A673 (cell line): ENCODE results near the gene MAP2K6.

Source experiments
- CTCF ChIP-seq: fragments of 300-800, 200-600 bp; sonication (generic); conservative IDR thresholded peaks from 2 replicates; pipeline ENCODE4 v1.5.1; 2017; ENCODE audit warnings: low read depth, mild to moderate bottlenecking, antibody characterized with exemption, low read length, moderate library complexity, mixed read lengths
- EZH2 ChIP-seq: fragments of 200-600 bp; sonication (generic); IDR thresholded peaks from 2 replicates; pipeline ENCODE4 v1.6.1; 2017; ENCODE audit warnings: borderline replicate concordance, low read depth, mild to moderate bottlenecking, mixed read lengths, antibody characterized with exemption, low read length; ENCODE audit not compliant: poor library complexity, severe bottlenecking

DNA sequence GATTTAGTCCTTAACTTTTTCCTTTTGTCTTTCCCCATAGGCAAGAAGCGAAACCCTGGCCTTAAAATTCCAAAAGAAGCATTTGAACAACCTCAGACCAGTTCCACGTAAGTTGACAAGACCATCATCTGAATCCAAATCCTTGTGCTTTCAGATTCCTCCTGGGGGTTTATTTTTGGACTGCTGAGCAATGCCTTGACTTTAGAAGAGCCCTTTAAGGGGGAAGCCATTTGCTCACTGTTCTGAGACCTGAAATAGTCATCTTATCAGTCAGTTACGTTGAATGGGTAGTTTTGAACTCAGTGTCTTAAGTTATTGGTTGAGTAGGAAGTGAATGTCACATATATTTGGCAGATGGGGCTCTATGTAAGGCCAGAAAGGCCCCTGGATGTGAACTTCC lies 91.2 kb downstream of the MAP2K6 start:
- no peak for TF ChIP-seq CTCF
- TF ChIP-seq EZH2, result no peak
